AG04449 (cell line): ENCODE results near the gene MAP2K3.

Experiments
- CTCF ChIA-PET: fragments of 350-600 bp; formaldehyde crosslinking; extraction: SDS; loops from one replicate; lab custom pipeline; 2021; ENCODE audit warnings: antibody characterized with exemption; lab: Yijun Ruan, JAX
- POLR2A ChIA-PET: fragments of 400-600, 350-600 bp; formaldehyde crosslinking; extraction: SDS; loops from one replicate; lab custom pipeline; 2020; ENCODE audit warnings: antibody characterized with exemption, inconsistent platforms; lab: Yijun Ruan, JAX
- DNase-seq: peaks from one replicate; pipeline ENCODE4 v3.0.0-alpha.2; 2010; ENCODE audit warnings: low read depth, low spot score
- H3K4me3 ChIP-seq: 2 replicates; pipeline ENCODE4 v1.5.1; 2011; ENCODE audit warnings: low read depth, mild to moderate bottlenecking, control low read depth, low read length
- TF ChIP-seq, protein P1 (sequence below): IDR thresholded peaks from one replicate; pipeline ENCODE4 v1.5.1; 2011; ENCODE audit warnings: mild to moderate bottlenecking, moderate library complexity, low read length, control low read depth, inconsistent platforms; ENCODE audit not compliant: insufficient read depth; ENCODE audit errors: missing control alignments

Gene MAP2K3

DNA sequence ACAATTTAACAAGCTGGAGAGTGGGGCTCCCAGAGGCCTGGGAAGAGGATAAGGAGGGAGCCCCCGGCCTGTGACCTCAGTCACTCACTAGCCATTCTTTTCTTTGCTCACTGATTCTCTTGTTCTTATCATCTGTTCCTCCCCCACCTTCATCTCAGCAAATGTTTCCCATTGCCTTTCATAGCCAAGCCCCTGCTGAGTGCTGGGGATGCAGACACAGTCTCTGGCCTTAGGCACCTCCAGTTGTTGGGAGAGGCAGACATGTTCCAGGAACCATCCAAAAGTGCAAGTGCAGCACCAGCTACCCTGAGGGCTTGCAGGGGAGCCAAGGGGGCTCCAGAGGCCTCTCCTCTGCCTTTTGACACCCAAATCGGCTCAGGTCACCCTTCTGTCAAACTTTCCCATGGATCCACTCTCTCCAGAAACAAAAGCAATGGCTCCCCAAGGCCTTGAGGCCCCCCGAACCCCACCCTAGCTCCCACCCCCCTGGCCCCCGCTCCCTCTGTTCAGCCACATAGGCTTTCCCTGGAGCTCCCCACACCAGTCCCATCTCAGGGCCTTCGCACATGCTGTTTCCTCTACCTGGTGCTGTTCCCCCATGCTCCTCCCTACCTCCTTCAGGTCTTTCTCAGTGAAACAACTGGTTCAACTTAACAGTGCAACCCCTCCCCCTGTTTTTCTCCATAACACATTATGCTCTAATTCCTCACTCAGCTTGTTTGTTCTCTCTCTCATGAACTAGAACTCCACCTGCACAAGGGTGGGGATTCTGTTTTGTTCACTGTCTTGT, 76.7 kb downstream of the MAP2K3 start:
- ChIA-PET CTCF (no interaction called here), POLR2A (no interaction called here)
- no peak for DNase-seq
- TF ChIP-seq, protein P1, sequence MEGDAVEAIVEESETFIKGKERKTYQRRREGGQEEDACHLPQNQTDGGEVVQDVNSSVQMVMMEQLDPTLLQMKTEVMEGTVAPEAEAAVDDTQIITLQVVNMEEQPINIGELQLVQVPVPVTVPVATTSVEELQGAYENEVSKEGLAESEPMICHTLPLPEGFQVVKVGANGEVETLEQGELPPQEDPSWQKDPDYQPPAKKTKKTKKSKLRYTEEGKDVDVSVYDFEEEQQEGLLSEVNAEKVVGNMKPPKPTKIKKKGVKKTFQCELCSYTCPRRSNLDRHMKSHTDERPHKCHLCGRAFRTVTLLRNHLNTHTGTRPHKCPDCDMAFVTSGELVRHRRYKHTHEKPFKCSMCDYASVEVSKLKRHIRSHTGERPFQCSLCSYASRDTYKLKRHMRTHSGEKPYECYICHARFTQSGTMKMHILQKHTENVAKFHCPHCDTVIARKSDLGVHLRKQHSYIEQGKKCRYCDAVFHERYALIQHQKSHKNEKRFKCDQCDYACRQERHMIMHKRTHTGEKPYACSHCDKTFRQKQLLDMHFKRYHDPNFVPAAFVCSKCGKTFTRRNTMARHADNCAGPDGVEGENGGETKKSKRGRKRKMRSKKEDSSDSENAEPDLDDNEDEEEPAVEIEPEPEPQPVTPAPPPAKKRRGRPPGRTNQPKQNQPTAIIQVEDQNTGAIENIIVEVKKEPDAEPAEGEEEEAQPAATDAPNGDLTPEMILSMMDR, result no peak
- H3K4me3 ChIP-seq, result no peak overlapping the region

- no peak overlapping the region for H3K4me3 ChIP-seq
- ChIA-PET CTCF (no interaction called here), POLR2A (no interaction called here)
- no peak for DNase-seq
- TF ChIP-seq, protein P1, result no peak
Measured at GRCh38 chr17:21362331-21362931, 77.9 kb downstream of the MAP2K3 start.

- DNase-seq, result no peak
- ChIA-PET POLR2A (no interaction called here), CTCF (no interaction called here)
- TF ChIP-seq, protein P1, result no peak
- H3K4me3 ChIP-seq, result no peak overlapping the region
Measured at GRCh38 chr17:21363776-21364642, 79.5 kb downstream of the MAP2K3 start.
